T-helper 2 cell treated with Interferon-gamma antibody and Interleukin-4, amounts not matched to agents 100 ng/mL and 5 ng/mL, for 36 hours (primary cell): ENCODE measurements around the gene ADGRE2. TPM values are rescaled to one million over a fixed set of nuclear protein-coding genes. Genes with fewer than 3 reads are reported as not detected.

Source experiments
- total RNA-seq: library from RNA; stranded (reverse); gene quantifications from 2 replicates; pipeline ENCODE4 v1.2.3, GENCODE V29; 2022

ADGRE2 gene
- total RNA-seq, 1 donor from 2014 or later = 1.2 TPM

Other genes with a start within 250 kb of the ADGRE2 start
- gene TECR, start 249.0 kb downstream of the ADGRE2 start, total RNA-seq = 153 TPM in 2 replicates
- gene NDUFB7, start 206.5 kb downstream of the ADGRE2 start, total RNA-seq = 126 and 128 TPM in 2 replicates
- gene CLEC17A, start 195.5 kb downstream of the ADGRE2 start, total RNA-seq = not detected in 2 replicates
- not detected in 2 replicates for gene ADGRE3, start 103.7 kb downstream of the ADGRE2 start, total RNA-seq
- 10.2 and 11.4 TPM in 2 replicates for gene ZNF333, start 88.5 kb downstream of the ADGRE2 start, total RNA-seq
- gene OR7A5, start 56.6 kb upstream of the ADGRE2 start, total RNA-seq = not detected in 2 replicates
- gene OR7C1, start 56.6 kb upstream of the ADGRE2 start, total RNA-seq = not detected in 2 replicates
- not detected in 2 replicates for gene OR7A10, start 70.4 kb upstream of the ADGRE2 start, total RNA-seq
- gene OR7A17, start 107.6 kb upstream of the ADGRE2 start, total RNA-seq = not detected in 2 replicates
- gene OR7C2, start 162.9 kb upstream of the ADGRE2 start, total RNA-seq = not detected in 2 replicates
- gene SLC1A6, start 201.3 kb upstream of the ADGRE2 start, total RNA-seq = not detected in 2 replicates